Activated T-helper 1 cell treated with anti-CD3 and anti-CD28 coated beads, Interleukin-12 subunit alpha, Interleukin-12 subunit beta, Interleukin-2, Interleukin-4 antibody, amounts not matched to agents 30 ng/mL and 10 ng/mL and 1 ng/mL, durations not matched to agents 14 hours and 24 hours and 36 hours (primary cell): Measurements from ENCODE around the gene EVI5. TPM values are rescaled to one million over a fixed set of nuclear protein-coding genes. Genes with fewer than 3 reads are reported as not detected.

ENCODE experiments used
- DNase-seq: peaks from one replicate; pipeline ENCODE4 v3.0.0; 2021; ENCODE audit warnings: low spot score
- H3K27ac Mint-ChIP-seq: one replicate; pipeline ENCODE4 v1.8.0; 2021; ENCODE audit warnings: mild to moderate bottlenecking, mixed read lengths
- H3K27me3 Mint-ChIP-seq: one replicate; pipeline ENCODE4 v1.8.0; 2022; ENCODE audit warnings: mild to moderate bottlenecking, moderate library complexity, mixed read lengths; ENCODE audit not compliant: insufficient read depth
- H3K36me3 Mint-ChIP-seq: one replicate; pipeline ENCODE4 v1.8.0; 2021; ENCODE audit warnings: low read depth, mixed read lengths
- H3K4me1 Mint-ChIP-seq: one replicate; pipeline ENCODE4 v1.8.0; 2021; ENCODE audit warnings: low read depth, mixed read lengths
- H3K4me3 Mint-ChIP-seq: one replicate; pipeline ENCODE4 v1.8.0; 2021; ENCODE audit warnings: mild to moderate bottlenecking, moderate library complexity, mixed read lengths
- H3K9me3 Mint-ChIP-seq: one replicate; pipeline ENCODE4 v1.8.0; 2021; ENCODE audit warnings: mixed read lengths
- intact Hi-C: fragments of 100-400 bp; cut with micrococcal nuclease; formaldehyde crosslinking; loops from one replicate; pipeline ENCODE4 v1.15.1; 2024
- total RNA-seq: library from RNA; stranded (reverse); gene quantifications from 2 replicates; pipeline ENCODE4 v1.2.3, GENCODE V29; 2022

Gene EVI5
- total RNA-seq, 1 donor from 2014 or later: 11.3 TPM

DNA sequence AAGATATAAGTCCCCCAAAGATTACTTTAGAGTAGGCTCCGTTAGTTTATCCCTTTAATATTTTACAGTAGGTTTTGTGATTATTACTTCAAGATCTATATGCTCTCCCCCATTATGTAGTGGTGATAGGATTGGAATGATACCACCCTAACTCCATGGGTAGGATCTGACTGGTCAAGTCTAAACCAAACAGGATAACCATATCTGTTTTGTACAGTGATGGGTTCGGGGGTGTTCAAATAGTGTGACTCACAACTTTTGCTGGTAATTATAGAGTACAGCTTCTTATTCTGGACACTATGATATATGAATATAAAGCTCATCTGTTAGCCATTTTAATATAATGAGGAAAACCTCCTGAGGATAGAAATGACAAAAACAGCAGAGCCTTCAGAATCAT, 212.4 kb downstream of the EVI5 start:
- no peak for DNase-seq
- Mint-ChIP-seq H3K27ac (no peak overlapping the region), H3K36me3 (peaks cover 23% of the 10 kb centered on the region), H3K9me3 (no peaks in the 10 kb centered on the region), H3K4me3 (peak overlapping the region; percentile 37), H3K4me1 (peaks cover 76% of the 10 kb centered on the region), H3K27me3 (no peaks in the 10 kb centered on the region)
- intact Hi-C loops: loop anchor here (10.0 kb wide), 1 partner anchor 1548 kb away; the partner anchor contains the start of gene ZNF644

DNA sequence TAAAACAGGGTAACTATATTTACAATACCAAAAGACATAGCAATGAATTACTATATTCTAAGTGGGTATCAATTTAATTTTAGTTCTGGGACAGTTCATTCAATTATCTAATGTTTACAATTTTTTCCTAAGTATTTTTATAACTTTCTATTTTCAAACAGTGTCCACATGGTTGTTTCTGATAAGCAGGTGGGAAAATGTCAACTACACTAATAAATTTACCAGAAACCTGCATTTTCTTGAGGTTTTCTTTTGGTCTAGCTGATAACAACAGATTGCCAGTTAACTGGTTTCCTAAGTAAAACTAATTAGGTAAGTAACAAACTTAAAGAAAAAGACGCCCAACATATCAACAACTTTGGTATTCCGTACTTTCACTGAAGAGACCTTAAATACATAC, 213.3 kb downstream of the EVI5 start:
- H3K4me1 Mint-ChIP-seq: peaks cover 70% of the 10 kb centered on the region
- no peak overlapping the region for H3K27ac Mint-ChIP-seq
- peaks cover 20% of the 10 kb centered on the region for H3K36me3 Mint-ChIP-seq
- no peaks in the 10 kb centered on the region for H3K27me3 Mint-ChIP-seq
- no peak overlapping the region for H3K4me3 Mint-ChIP-seq
- intact Hi-C loops: loop anchor here (10.0 kb wide), 1 partner anchor 1547 kb away; the partner anchor contains the start of gene ZNF644
- no peak for DNase-seq
- no peaks in the 10 kb centered on the region for H3K9me3 Mint-ChIP-seq

DNA sequence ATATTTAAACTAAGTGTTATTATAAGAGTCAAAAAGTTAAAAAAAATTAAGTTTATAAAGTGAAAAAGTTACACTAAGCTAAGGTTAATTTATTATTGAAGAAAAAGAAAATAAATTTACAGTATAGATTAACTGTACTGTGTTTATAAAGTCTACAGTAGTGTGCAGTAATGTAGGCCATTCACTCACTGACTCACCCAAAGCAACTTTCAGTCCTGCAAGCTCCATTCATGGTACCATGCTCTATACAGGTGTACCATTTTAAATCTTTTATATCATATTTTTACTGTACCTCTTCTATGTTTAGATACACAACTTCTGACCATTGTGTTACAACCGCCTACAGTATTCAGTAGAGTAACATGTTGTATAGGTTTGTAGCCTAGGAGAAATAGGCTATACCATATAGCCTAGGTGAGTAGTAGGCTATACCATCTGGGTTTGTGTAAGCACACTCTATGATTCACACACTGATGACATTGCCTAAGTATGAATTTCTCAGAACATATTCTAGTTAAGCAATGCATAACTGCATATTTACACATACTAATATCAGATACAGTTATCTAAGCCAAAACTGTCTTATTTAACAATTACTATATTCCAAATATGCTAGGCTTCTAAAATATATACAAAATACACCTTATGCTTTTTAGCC, 217.6 kb downstream of the EVI5 start:
- no peak overlapping the region for H3K27ac Mint-ChIP-seq
- DNase-seq: no peak
- no peak overlapping the region for H3K4me3 Mint-ChIP-seq
- intact Hi-C loops: no loop called here
- H3K27me3 Mint-ChIP-seq: no peaks in the 10 kb centered on the region
- H3K4me1 Mint-ChIP-seq: peaks cover 61% of the 10 kb centered on the region
- peaks cover 15% of the 10 kb centered on the region for H3K36me3 Mint-ChIP-seq
- no peaks in the 10 kb centered on the region for H3K9me3 Mint-ChIP-seq

DNA sequence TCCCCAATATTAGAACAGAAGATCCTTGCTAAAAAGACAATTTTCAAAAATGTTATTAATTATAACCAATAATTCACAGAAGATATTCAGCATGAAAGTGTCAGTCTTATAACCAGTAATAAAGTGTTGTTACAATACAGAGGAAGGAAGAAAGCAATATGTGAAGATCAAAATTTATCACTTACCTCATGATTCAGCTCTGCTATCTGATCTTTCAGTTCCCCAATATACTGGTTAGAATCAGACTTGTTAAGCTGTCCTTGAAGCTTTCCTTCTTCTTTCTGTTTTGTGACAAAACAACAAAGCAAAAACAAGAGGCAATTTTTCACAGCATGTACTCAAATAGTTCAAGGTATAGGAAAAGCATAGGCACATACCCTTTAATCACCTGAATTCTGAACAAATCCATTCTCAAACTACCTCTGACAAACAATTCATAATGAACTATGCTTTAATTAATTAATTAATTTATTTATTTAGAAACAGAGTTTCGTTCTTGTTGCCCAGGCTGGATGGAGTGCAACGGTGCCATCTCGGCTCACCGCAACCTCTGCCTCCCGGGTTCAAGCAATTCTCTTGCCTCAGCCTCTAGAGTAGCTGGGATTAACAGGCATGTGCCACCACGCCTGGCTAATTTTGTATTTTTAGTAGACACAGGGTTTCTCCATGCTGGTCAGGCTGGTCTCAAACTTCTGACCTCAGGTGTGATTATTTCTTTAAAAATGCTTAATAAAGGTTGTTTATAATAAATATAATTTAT, 221.3 kb downstream of the EVI5 start:
- no peak for DNase-seq
- Mint-ChIP-seq H3K4me1 (peaks cover 41% of the 10 kb centered on the region), H3K9me3 (no peaks in the 10 kb centered on the region), H3K27ac (peak overlapping the region; percentile 12), H3K36me3 (peaks cover 10% of the 10 kb centered on the region), H3K4me3 (no peak overlapping the region), H3K27me3 (no peaks in the 10 kb centered on the region)
- intact Hi-C loops: loop anchor here (1.0 to 2.0 kb wide), 2 partner anchors 13 to 21 kb away; no protein-coding TSS in a partner anchor

DNA sequence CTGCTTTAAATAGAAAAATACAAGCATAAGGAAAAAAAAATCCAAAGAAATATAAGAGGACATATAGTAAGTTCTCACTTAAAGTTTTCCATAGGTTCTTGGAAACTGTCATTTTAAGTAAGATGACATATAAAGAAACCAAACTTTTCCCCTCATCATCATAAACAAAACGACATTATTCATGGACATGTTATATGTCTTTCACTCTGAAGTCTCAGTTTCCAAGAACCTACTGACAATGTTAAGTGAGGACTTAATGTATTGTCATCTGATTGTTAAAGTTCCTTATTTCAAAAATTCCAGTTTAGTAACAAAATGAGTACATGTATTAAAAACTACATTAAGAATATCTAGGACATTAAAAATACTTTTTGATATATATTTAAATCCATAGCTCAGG, 228.6 kb downstream of the EVI5 start:
- no peak for DNase-seq
- Mint-ChIP-seq H3K4me1 (peaks cover 45% of the 10 kb centered on the region), H3K27me3 (no peaks in the 10 kb centered on the region), H3K27ac (peak overlapping the region; percentile 78), H3K9me3 (peaks cover 6% of the 10 kb centered on the region), H3K36me3 (peaks cover 23% of the 10 kb centered on the region), H3K4me3 (no peak overlapping the region)
- intact Hi-C loops: loop anchor here (1.0 kb wide), 1 partner anchor 18 kb away; no protein-coding TSS in a partner anchor

DNA sequence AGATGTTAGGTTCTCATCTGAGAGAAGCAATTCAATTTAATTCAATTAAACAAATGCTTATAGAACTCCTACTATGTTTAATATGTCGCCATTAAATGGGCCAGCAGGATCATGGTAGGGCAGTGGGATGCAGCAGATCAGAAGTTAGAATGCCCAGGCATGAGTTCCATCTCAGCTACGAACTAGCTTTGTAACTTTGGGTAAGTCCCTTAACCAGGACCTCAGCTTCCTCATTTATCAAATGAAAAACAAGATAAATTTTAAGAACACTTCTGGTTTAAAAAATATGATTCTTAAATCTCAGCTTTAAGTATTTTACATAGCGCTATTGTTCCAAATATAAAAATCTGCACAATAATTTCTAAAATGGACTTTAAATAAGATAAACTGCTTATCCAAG, 230.7 kb downstream of the EVI5 start:
- H3K27ac Mint-ChIP-seq: no peak overlapping the region
- peaks cover 38% of the 10 kb centered on the region for H3K4me1 Mint-ChIP-seq
- H3K36me3 Mint-ChIP-seq: peaks cover 29% of the 10 kb centered on the region
- H3K27me3 Mint-ChIP-seq: no peaks in the 10 kb centered on the region
- intact Hi-C loops: no loop called here
- peaks cover 10% of the 10 kb centered on the region for H3K9me3 Mint-ChIP-seq
- no peak for DNase-seq
- no peak overlapping the region for H3K4me3 Mint-ChIP-seq

DNA sequence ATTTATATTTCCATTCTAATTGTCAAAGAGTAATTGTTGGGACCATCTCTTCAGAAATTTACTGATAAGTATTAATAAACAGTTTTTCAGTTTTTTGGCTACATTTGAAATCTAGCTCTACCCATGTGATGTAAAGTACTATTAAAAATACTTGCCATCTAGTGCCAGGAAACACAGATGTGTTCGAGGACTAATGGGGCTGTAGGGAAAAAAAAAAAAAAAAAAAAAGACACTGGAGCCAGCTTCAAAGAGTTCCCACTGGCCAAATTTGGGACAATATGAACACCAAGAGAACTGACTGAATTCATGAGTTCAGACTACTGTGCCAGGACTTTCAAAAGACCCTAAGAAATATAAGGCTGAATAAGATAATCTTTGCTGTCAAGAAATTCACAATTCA, 233.0 kb downstream of the EVI5 start:
- no peak for DNase-seq
- Mint-ChIP-seq H3K4me1 (peaks cover 26% of the 10 kb centered on the region), H3K4me3 (no peak overlapping the region), H3K27me3 (no peaks in the 10 kb centered on the region), H3K27ac (no peak overlapping the region), H3K36me3 (peaks cover 30% of the 10 kb centered on the region), H3K9me3 (peaks cover 8% of the 10 kb centered on the region)
- intact Hi-C loops: no loop called here

DNA sequence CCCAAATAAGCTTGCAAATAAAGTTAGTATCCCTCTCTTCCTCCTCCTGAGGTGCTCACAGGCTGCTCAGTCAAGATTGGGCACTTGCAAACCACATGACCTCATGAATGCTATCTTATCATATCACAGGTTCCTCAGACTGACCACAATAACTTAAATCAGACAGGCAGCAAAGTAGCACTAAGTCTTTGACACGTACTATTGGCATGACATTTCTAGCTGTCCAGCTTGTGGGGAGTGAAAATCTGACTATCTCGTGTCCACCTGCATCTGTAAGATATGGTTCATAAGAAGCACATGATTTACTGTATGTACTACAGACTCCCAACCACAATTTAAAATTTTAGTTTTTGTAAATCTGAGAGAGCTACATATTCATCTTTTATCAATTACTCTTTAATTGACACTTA, 240.1 kb downstream of the EVI5 start:
- Mint-ChIP-seq H3K4me3 (no peak overlapping the region), H3K36me3 (peaks cover 28% of the 10 kb centered on the region), H3K27me3 (no peaks in the 10 kb centered on the region), H3K4me1 (peaks cover 47% of the 10 kb centered on the region), H3K9me3 (peaks cover 12% of the 10 kb centered on the region), H3K27ac (peak overlapping the region; percentile 18)
- intact Hi-C loops: no loop called here
- no peak for DNase-seq

DNA sequence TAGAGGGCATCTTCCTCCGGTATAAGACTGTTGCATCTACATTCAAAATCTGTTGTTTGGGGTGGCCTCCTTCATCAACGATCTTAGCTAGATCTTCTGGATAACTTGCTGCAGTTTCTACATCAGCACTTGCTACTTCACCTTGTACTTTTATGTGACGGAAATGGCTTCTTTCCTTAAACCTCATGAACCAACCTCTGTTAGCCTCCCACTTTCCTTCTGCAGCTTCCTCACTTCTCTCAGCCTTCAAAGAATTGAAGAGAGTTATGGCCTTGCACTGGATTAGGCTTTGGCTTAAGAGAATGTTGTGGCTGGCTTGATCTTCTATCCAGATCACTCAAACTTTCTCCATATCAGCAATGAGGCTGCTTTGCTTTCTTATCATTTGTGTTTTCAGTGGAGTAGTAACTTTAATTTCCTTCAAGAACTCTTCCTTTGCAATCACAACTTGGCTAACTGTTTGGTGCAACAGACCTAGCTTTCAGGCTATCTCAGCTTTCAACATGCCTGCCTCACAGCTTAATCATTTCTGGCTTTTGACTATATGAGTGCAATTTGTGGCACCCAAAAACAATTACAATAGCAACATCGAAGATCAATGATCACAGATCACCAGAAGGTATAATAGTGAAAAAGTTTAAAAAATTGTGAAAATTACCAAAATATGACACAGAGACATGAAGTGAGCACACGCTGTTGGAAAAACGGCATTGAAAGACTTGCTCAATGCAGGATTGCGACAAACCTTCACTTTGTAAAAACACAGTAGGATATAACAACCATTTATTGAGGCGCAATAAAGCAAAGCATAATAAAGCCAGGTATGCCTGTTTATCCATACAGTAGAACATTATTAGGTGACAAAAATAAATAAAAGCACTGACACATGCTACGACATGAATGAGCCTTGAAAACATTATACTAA, 241.5 kb downstream of the EVI5 start:
- peak overlapping the region; percentile 48 for H3K27ac Mint-ChIP-seq
- peak overlapping the region; percentile 25 for H3K4me3 Mint-ChIP-seq
- peaks cover 5% of the 10 kb centered on the region for H3K9me3 Mint-ChIP-seq
- H3K36me3 Mint-ChIP-seq: peaks cover 26% of the 10 kb centered on the region
- no peaks in the 10 kb centered on the region for H3K27me3 Mint-ChIP-seq
- peaks cover 57% of the 10 kb centered on the region for H3K4me1 Mint-ChIP-seq
- DNase-seq: no peak
- intact Hi-C loops: no loop called here

DNA sequence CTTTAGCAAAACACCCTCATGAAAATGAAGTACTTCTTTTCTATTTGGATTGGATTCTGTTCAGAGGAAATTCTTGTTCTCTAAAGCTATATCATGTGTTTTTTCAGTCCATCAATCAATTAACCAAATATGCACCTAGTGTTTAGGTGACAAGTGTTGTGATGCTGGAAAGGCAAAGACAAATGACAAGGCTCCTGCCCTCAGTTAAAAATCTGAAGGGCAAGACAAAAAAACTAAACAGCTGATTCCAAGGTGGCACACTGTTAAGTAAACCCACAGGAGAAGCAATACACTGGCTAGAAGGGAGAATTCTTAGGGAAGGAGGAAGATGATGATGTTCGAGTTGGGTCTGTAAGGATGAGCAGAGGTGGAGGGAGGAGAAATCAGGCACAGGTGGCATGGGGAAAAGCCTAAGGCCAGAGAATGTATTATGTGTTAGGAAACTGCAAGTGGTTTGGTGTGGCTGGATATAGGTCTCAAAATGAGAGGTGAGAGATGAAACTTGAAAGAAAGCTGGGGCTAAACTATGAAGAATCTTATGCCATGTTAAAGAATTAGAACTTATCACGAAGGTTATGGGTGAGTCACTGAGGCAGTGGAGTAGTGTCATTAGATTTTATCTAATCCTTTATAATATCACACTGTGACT, 246.4 kb downstream of the EVI5 start:
- Mint-ChIP-seq H3K4me3 (peak overlapping the region; percentile 68), H3K27ac (peak overlapping the region; percentile 96), H3K27me3 (no peaks in the 10 kb centered on the region), H3K36me3 (peaks cover 28% of the 10 kb centered on the region), H3K4me1 (peaks cover 86% of the 10 kb centered on the region), H3K9me3 (peaks cover 10% of the 10 kb centered on the region)
- DNase-seq: no peak
- intact Hi-C loops: loop anchor here (1.0 to 5.0 kb wide), 10 partner anchors 18 to 1154 kb away; no protein-coding TSS in a partner anchor

DNA sequence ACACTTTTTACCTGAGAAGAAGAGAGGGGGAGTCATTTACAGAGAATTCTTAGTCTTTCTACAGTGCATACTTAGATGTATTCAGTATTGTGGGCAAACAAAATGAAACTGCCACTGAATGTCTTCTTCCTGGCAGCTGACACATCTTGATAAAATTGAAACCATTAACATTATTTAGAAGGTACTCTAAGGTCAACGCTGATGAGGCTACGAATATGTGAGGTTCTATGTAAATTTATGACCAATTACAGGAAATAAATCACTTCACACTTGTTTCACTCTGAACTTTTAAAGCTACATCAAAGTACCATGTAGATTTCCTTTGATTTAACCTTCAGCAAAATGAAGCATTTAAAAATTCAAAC, 246.9 kb downstream of the EVI5 start:
- no peak for DNase-seq
- intact Hi-C loops: loop anchor here (1.0 to 5.0 kb wide), 10 partner anchors 18 to 1155 kb away; no protein-coding TSS in a partner anchor
- peaks cover 7% of the 10 kb centered on the region for H3K9me3 Mint-ChIP-seq
- H3K4me3 Mint-ChIP-seq: peak overlapping the region; percentile 68
- peaks cover 28% of the 10 kb centered on the region for H3K36me3 Mint-ChIP-seq
- no peaks in the 10 kb centered on the region for H3K27me3 Mint-ChIP-seq
- H3K27ac Mint-ChIP-seq: peak overlapping the region; percentile 96
- peaks cover 86% of the 10 kb centered on the region for H3K4me1 Mint-ChIP-seq
